Tibial nerve (tissue), 4 donors: ENCODE measurements around the gene MPP7.

Experiments used
- CTCF ChIP-seq, 5 experiments: fragments of 200-600 bp in 3 of 5; fragments of 450-650 bp in 2 of 5; sonication (generic) in 3 of 5; IDR thresholded peaks; one replicate each; pipeline ENCODE4 v1.5.1; 2016 to 2019; ENCODE audit warnings: antibody characterized with exemption in 5 of 5, mild to moderate bottlenecking in 3 of 5, moderate library complexity in 2 of 5
- EP300 ChIP-seq, 2 donors: sonication (generic); formaldehyde crosslinking; IDR thresholded peaks; one replicate each; pipeline ENCODE4 v1.6.1; 2017; ENCODE audit warnings: antibody characterized with exemption in 2 of 2, mild to moderate bottlenecking in 1 of 2
- POLR2A ChIP-seq, 2 donors: fragments of 450-650 bp; IDR thresholded peaks; one replicate each; pipeline ENCODE4 v1.6.1; 2017; ENCODE audit warnings: antibody characterized with exemption in 2 of 2, mild to moderate bottlenecking in 2 of 2, moderate library complexity in 2 of 2

- TF ChIP-seq CTCF (IDR thresholded peaks at IDR 0.05): no peak
- no peak for TF ChIP-seq POLR2A (IDR thresholded peaks at IDR 0.05)
- TF ChIP-seq EP300 (IDR thresholded peaks at IDR 0.05): no peak
Measured at GRCh38 chr10:28316696-28317095, 13.8 kb upstream of the MPP7 start.
